ENCODE measurements around the gene STRBP. TPM values are rescaled to one million over a fixed set of nuclear protein-coding genes. Genes with fewer than 3 reads are reported as not detected.
A peak's percentile ranks its signal among the peaks of the same experiment; 100 is the strongest.

Gene STRBP
- total and polyA plus RNA-seq, 9 of the 15 experiments (the other 6 are each of a cell fraction or from before 2014, with no cell fraction given) = 27.7 to 84.0 (median 70.2) TPM

DNA sequence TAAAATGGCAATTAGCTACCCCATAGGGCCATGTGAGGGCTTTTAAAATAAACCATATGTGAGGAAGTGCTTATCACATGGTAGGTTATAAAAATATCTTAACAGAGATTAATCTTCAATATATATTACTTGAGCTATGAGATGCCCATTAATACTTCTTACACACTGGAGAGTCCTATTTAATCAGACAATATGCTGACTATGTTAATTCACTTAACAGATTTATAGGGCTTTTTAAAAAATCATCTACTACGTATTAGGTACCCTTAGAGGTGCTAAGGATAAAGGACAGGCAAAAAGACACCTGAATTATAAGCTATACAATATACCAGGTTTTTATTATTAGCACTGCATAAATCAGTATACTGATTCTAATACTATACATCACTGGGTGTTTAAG is 102.6 kb downstream of the STRBP start (continued):
- TF ChIP-seq OTX1 (CRISPR knock-in tag; IDR thresholded peaks at IDR 0.05) (no peak), ZNF140 (CRISPR knock-in tag; IDR thresholded peaks at IDR 0.05) (no peak), C11orf30 (IDR thresholded peaks at IDR 0.05; ENCODE audit: low read depth) (peak; percentile 75), ZNF316 (IDR thresholded peaks at IDR 0.05) (peak; percentile 91), FOXK2 (conservative IDR thresholded peaks at IDR 0.05 in 1 of 2, IDR thresholded peaks at IDR 0.05 in 1 of 2; ENCODE audit: low read depth in 2 of 2) (no peak), ETV6 (IDR thresholded peaks at IDR 0.05; ENCODE audit: borderline replicate concordance in 1 of 2, low read depth in 2 of 2, low read length in 1 of 2) (no peak), ETV6 (CRISPR knock-in tag; IDR thresholded peaks at IDR 0.05; ENCODE audit: borderline replicate concordance) (no peak), ETV1 (tag; conservative IDR thresholded peaks at IDR 0.05; ENCODE audit: low read depth) (no peak), MAFF (IDR thresholded peaks at IDR 0.05; ENCODE audit: low read length) (peak; percentile 66), GTF2E2 (tag; IDR thresholded peaks at IDR 0.05) (no peak), FOXK1 (CRISPR knock-in tag; IDR thresholded peaks at IDR 0.05; ENCODE audit: borderline replicate concordance) (no peak), DIDO1 (tag; IDR thresholded peaks at IDR 0.05; ENCODE audit: low read depth) (no peak), NFATC3 (IDR thresholded peaks at IDR 0.05) (no peak), TCF3 (CRISPR knock-in tag; IDR thresholded peaks at IDR 0.05) (no peak), ZNF253 (CRISPR knock-in tag; conservative IDR thresholded peaks at IDR 0.05) (no peak), PYGO2 (tag; IDR thresholded peaks at IDR 0.05) (no peak), ZFP1 (CRISPR knock-in tag; IDR thresholded peaks at IDR 0.05) (no peak), ZNF431 (CRISPR knock-in tag; IDR thresholded peaks at IDR 0.05) (no peak), SRF (CRISPR knock-in tag; IDR thresholded peaks at IDR 0.05) (no peak), LEF1 (IDR thresholded peaks at IDR 0.05) (no peak), SOX6 (IDR thresholded peaks at IDR 0.05) (no peak), COPS2 (conservative IDR thresholded peaks at IDR 0.05) (no peak), POLR3G (IDR thresholded peaks at IDR 0.05; ENCODE audit: extremely low read depth, insufficient read length, insufficient replicate concordance) (no peak), FIP1L1 (IDR thresholded peaks at IDR 0.05; ENCODE audit: low read depth, low read length, poor library complexity, severe bottlenecking) (no peak)
- TF ChIP-seq, protein P1, sequence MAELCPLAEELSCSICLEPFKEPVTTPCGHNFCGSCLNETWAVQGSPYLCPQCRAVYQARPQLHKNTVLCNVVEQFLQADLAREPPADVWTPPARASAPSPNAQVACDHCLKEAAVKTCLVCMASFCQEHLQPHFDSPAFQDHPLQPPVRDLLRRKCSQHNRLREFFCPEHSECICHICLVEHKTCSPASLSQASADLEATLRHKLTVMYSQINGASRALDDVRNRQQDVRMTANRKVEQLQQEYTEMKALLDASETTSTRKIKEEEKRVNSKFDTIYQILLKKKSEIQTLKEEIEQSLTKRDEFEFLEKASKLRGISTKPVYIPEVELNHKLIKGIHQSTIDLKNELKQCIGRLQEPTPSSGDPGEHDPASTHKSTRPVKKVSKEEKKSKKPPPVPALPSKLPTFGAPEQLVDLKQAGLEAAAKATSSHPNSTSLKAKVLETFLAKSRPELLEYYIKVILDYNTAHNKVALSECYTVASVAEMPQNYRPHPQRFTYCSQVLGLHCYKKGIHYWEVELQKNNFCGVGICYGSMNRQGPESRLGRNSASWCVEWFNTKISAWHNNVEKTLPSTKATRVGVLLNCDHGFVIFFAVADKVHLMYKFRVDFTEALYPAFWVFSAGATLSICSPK (IDR thresholded peaks at IDR 0.05; ENCODE audit: borderline replicate concordance) = no peak
- TF ChIP-seq, protein P2, sequence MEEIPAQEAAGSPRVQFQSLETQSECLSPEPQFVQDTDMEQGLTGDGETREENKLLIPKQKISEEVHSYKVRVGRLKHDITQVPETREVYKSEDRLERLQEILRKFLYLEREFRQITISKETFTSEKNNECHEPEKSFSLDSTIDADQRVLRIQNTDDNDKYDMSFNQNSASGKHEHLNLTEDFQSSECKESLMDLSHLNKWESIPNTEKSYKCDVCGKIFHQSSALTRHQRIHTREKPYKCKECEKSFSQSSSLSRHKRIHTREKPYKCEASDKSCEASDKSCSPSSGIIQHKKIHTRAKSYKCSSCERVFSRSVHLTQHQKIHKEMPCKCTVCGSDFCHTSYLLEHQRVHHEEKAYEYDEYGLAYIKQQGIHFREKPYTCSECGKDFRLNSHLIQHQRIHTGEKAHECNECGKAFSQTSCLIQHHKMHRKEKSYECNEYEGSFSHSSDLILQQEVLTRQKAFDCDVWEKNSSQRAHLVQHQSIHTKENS (CRISPR knock-in tag; IDR thresholded peaks at IDR 0.05) = no peak

All from K562 (cell line).